Measurements from ENCODE around the gene SLC11A1.

SLC11A1 gene

GRCh38 chr2:218393750-218394290, 11.7 kb downstream of the SLC11A1 start:
- no peak for ATAC-seq
- TF ChIP-seq ESRRG (CRISPR knock-in tag; IDR thresholded peaks at IDR 0.05), result no peak
- TF ChIP-seq TOX (CRISPR knock-in tag; IDR thresholded peaks at IDR 0.05; ENCODE audit: borderline replicate concordance), result no peak

GRCh38 chr2:218394298-218395089, 12.4 kb downstream of the SLC11A1 start:
- no peak for TF ChIP-seq TSHZ2 (CRISPR knock-in tag; IDR thresholded peaks at IDR 0.05)
- no peak for TF ChIP-seq ARNTL (CRISPR knock-in tag; IDR thresholded peaks at IDR 0.05; ENCODE audit: borderline replicate concordance, low read depth)
- TF ChIP-seq ZNF8 (CRISPR knock-in tag; IDR thresholded peaks at IDR 0.05), result no peak
- TF ChIP-seq ZC3H10 (CRISPR knock-in tag; IDR thresholded peaks at IDR 0.05), result no peak
- no peak for TF ChIP-seq TOX (CRISPR knock-in tag; IDR thresholded peaks at IDR 0.05; ENCODE audit: borderline replicate concordance)
- no peak for TF ChIP-seq RARB (CRISPR knock-in tag; IDR thresholded peaks at IDR 0.05)
- TF ChIP-seq TCF4 (CRISPR knock-in tag; IDR thresholded peaks at IDR 0.05; ENCODE audit: borderline replicate concordance), result no peak
- no peak for TF ChIP-seq ZNF70 (CRISPR knock-in tag; IDR thresholded peaks at IDR 0.05)
- TF ChIP-seq CSDC2 (CRISPR knock-in tag; IDR thresholded peaks at IDR 0.05), result no peak
- TF ChIP-seq ZFP30 (CRISPR knock-in tag; IDR thresholded peaks at IDR 0.05), result no peak
- TF ChIP-seq ZNF565 (CRISPR knock-in tag; conservative IDR thresholded peaks at IDR 0.05; ENCODE audit: low read depth), result no peak
- no peak for TF ChIP-seq OSR1 (CRISPR knock-in tag; IDR thresholded peaks at IDR 0.05)
- ATAC-seq, result no peak

- ATAC-seq, result no peak
- TF ChIP-seq CSDC2 (CRISPR knock-in tag; IDR thresholded peaks at IDR 0.05) (no peak), TCF4 (CRISPR knock-in tag; IDR thresholded peaks at IDR 0.05; ENCODE audit: borderline replicate concordance) (no peak), PPARA (CRISPR knock-in tag; IDR thresholded peaks at IDR 0.05; ENCODE audit: borderline replicate concordance) (no peak)
Observed at GRCh38 chr2:218395090-218395444, 13.0 kb downstream of the SLC11A1 start.

- ATAC-seq, result no peak
- TF ChIP-seq ZNF70 (CRISPR knock-in tag; IDR thresholded peaks at IDR 0.05) (no peak), TSHZ2 (CRISPR knock-in tag; IDR thresholded peaks at IDR 0.05) (no peak), ZFP3 (CRISPR knock-in tag; IDR thresholded peaks at IDR 0.05) (no peak), PATZ1 (CRISPR knock-in tag; IDR thresholded peaks at IDR 0.05; ENCODE audit: borderline replicate concordance) (no peak)
Observed at GRCh38 chr2:218395456-218395825, 13.4 kb downstream of the SLC11A1 start.

- peak; percentile 75; the same call in 1 of the 2 replicates for TF ChIP-seq POU6F1 (CRISPR knock-in tag; IDR thresholded peaks at IDR 0.05; ENCODE audit: borderline replicate concordance, low read depth)
- peak; percentile 81; the same call in 1 of the 2 replicates for TF ChIP-seq PATZ1 (CRISPR knock-in tag; IDR thresholded peaks at IDR 0.05; ENCODE audit: borderline replicate concordance)
- no peak for TF ChIP-seq CREB5 (CRISPR knock-in tag; IDR thresholded peaks at IDR 0.05; ENCODE audit: low read depth)
- ATAC-seq, result peak; percentile 70
Observed at GRCh38 chr2:218395826-218396687, 14.0 kb downstream of the SLC11A1 start.
